ENCODE data around the gene PML. TPM values are rescaled to one million over a fixed set of nuclear protein-coding genes. Genes with fewer than 3 reads are reported as not detected.

PML gene
- total and polyA plus RNA-seq, 9 of the 15 experiments (the other 6 are each of a cell fraction or from before 2014, with no cell fraction given), result 5.0 to 50.7 (median 10.1) TPM

GRCh38 chr15:74037171-74038117 lies 42.9 kb downstream of the PML start:
- Histone ChIP-seq H3K27me3 (ENCODE audit: control insufficient read depth in 2 of 2, insufficient read depth in 2 of 2, low read length in 2 of 2) (peaks cover 0 to 25% of the 10 kb centered on the region in 2 experiments; a peak in 3 of 5 replicates), H3K79me2 (ENCODE audit: control insufficient read depth, insufficient read depth, low read length) (no peaks in the 10 kb centered on the region), H4K20me1 (replicated peaks; ENCODE audit: control insufficient read depth, insufficient read depth, low read length) (peaks cover 30% of the 10 kb centered on the region), H3K9me3 (replicated peaks; ENCODE audit: control insufficient read depth, insufficient read depth, low read depth, low read length) (no peaks in the 10 kb centered on the region), H3K4me3 (no peak overlapping the region), H3K4me1 (replicated peaks in 1 of 2; ENCODE audit: control insufficient read depth in 2 of 2, insufficient read depth in 2 of 2, low read length in 2 of 2) (peaks cover 4 to 14% of the 10 kb centered on the region in 2 experiments; a peak in 3 of 5 replicates), H3K4me2 (ENCODE audit: insufficient read depth, low read length) (no peak overlapping the region), H3K27ac (ENCODE audit: extremely low read depth, low read depth, low read length) (no peak overlapping the region), H3K9ac (ENCODE audit: insufficient read depth in 1 of 2, low read depth in 2 of 2, low read length in 2 of 2) (no peak overlapping the region), H3K9me1 (ENCODE audit: control insufficient read depth, insufficient read depth, low read length) (peaks cover 3% of the 10 kb centered on the region), H3K36me3 (ENCODE audit: control insufficient read depth, insufficient read depth, low read length) (peaks cover 45% of the 10 kb centered on the region; the same call in 1 of the 3 replicates), H2AFZ (ENCODE audit: low read depth, low read length) (no peak overlapping the region)
- ChIA-PET CTCF (ENCODE audit: low intra/inter-chr PET ratio) (interaction anchor here (2.9 kb wide), 1 partner anchor 65 kb away, joined by 18 read pairs; no protein-coding TSS in a partner anchor), POLR2A (interaction anchor here (0.6 to 1.2 kb wide), 4 partner anchors 14 to 1669 kb away, joined by 3 to 6 read pairs (median 3); partner anchors contain the start of gene EDC3)
- no peak for FAIRE-seq
- no peak for TF ChIP-seq CBFA2T3 (IDR thresholded peaks at IDR 0.05)
- no peak for TF ChIP-seq ZFP30 (CRISPR knock-in tag; IDR thresholded peaks at IDR 0.05; ENCODE audit: borderline replicate concordance)
- no peak for TF ChIP-seq ZBTB33 (CRISPR knock-in tag; IDR thresholded peaks at IDR 0.05)
- no peak for TF ChIP-seq MAZ (CRISPR knock-in tag; conservative IDR thresholded peaks at IDR 0.05 in 1 of 2, IDR thresholded peaks at IDR 0.05 in 1 of 2)
- no peak for TF ChIP-seq HNRNPK (IDR thresholded peaks at IDR 0.05; ENCODE audit: low read depth, low read length, poor library complexity, severe bottlenecking)
- TF ChIP-seq ZBTB34 (CRISPR knock-in tag; IDR thresholded peaks at IDR 0.05), result no peak
- DNase-seq (ENCODE audit: extremely low read depth in 1 of 4, low spot score in 3 of 4), result no peak
- WGBS (ENCODE audit: insufficient coverage, low coverage, missing lambda C conversion rate), result 82% methylated on average over 12 of the region's 21 CpGs
- ATAC-seq, result no peak
- intact Hi-C loops (cut with micrococcal nuclease) (loop anchor here (5.0 kb wide), 1 partner anchor 45 kb away; the partner anchor contains the start of genes PML and STOML1), in situ Hi-C loops (cut with MboI) (loop anchor here (5.0 kb wide), 1 partner anchor 60 kb away; no protein-coding TSS in a partner anchor)
- no TSS peak for BruUV-seq (replicated peaks)

All from K562 (cell line).